Measurements from ENCODE around the gene RFXANK. TPM values are rescaled to one million over a fixed set of nuclear protein-coding genes. Genes with fewer than 3 reads are reported as not detected.

Gene RFXANK
- total RNA-seq, 4 donors from 2014 or later, result 36.2 to 46.6 (median 40.9) TPM

DNA sequence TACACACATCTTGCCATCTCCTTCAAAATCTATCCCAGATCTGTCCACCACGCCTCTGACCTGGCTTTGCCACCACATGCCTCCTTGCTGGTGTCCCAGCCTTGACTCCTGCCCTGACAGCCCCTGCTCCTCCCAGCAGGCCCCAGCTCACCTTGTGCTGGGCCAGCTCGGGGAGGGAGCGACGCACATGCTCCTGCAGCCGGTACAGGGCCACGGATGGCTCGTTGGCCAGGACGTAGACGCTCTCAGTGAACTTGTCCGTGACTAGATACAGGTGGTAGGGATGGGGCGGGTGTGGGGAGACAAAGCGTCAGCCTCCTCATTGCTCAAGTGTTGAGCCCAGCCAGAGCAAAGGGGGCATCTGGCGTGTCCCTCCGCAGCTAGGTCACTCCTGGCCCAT is 5.3 kb upstream of the RFXANK start:
- Histone ChIP-seq H3K9me3 (no peaks in the 10 kb centered on the region), H3K4me1 (peaks cover 0 to 30% (median 23%) of the 10 kb centered on the region in 3 donors), H3K36me3 (peaks cover 0 to 52% of the 10 kb centered on the region in 2 donors), H3K4me3 (no peak overlapping the region), H3K27ac (no peak overlapping the region), H3K27me3 (no peaks in the 10 kb centered on the region)
- no peak for TF ChIP-seq POLR2A (IDR thresholded peaks at IDR 0.05)
- TF ChIP-seq, protein P1, sequence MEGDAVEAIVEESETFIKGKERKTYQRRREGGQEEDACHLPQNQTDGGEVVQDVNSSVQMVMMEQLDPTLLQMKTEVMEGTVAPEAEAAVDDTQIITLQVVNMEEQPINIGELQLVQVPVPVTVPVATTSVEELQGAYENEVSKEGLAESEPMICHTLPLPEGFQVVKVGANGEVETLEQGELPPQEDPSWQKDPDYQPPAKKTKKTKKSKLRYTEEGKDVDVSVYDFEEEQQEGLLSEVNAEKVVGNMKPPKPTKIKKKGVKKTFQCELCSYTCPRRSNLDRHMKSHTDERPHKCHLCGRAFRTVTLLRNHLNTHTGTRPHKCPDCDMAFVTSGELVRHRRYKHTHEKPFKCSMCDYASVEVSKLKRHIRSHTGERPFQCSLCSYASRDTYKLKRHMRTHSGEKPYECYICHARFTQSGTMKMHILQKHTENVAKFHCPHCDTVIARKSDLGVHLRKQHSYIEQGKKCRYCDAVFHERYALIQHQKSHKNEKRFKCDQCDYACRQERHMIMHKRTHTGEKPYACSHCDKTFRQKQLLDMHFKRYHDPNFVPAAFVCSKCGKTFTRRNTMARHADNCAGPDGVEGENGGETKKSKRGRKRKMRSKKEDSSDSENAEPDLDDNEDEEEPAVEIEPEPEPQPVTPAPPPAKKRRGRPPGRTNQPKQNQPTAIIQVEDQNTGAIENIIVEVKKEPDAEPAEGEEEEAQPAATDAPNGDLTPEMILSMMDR (IDR thresholded peaks at IDR 0.05), result no peak
- no peak for TF ChIP-seq POLR2AphosphoS5 (IDR thresholded peaks at IDR 0.05)
- TF ChIP-seq EP300 (IDR thresholded peaks at IDR 0.05), result no peak
- WGBS, 2 donors (ENCODE audit: low coverage in 1 of 2), result 89% methylated on average over 5 of the region's 14 CpGs; no CpG with 5 or more reads in 1 of the 2 donors
- ATAC-seq, result no peak

DNA sequence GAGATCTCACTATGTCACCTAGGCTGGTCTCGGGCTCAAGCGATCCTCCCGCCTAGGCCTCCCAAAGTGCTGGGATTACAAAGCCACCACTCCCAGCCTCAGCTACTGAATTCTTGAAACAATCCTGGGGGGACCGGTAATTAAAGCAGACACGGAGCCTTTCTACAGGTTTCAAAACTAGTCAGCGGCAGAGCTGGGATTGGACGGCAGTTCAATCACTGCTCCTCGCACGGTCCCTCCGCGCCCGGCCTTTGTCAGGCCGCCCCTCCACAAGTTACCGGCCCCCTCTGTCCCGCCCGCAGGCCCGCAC is 335 bp upstream of the RFXANK start:
- peaks cover 0 to 56% (median 34%) of the 10 kb centered on the region in 3 donors for H3K4me1 ChIP-seq
- H3K9me3 ChIP-seq, result no peaks in the 10 kb centered on the region
- TF ChIP-seq EP300 (IDR thresholded peaks at IDR 0.05), result no peak
- no peak for TF ChIP-seq POLR2A (IDR thresholded peaks at IDR 0.05)
- TF ChIP-seq, protein P1 (IDR thresholded peaks at IDR 0.05), result no peak
- no peak for TF ChIP-seq POLR2AphosphoS5 (IDR thresholded peaks at IDR 0.05)
- H3K27ac ChIP-seq, result peak overlapping the region; percentile 94 to 100 (median 98)
- ATAC-seq, result no peak
- H3K4me3 ChIP-seq, result peak overlapping the region; percentile 81 to 86
- 0% methylated on average over 13 of the region's 17 CpGs; no CpG with 5 or more reads in 1 of the 2 donors for WGBS, 2 donors (ENCODE audit: low coverage in 1 of 2)
- H3K27me3 ChIP-seq, result no peaks in the 10 kb centered on the region
- H3K36me3 ChIP-seq, result peaks cover 0 to 19% of the 10 kb centered on the region in 2 donors

DNA sequence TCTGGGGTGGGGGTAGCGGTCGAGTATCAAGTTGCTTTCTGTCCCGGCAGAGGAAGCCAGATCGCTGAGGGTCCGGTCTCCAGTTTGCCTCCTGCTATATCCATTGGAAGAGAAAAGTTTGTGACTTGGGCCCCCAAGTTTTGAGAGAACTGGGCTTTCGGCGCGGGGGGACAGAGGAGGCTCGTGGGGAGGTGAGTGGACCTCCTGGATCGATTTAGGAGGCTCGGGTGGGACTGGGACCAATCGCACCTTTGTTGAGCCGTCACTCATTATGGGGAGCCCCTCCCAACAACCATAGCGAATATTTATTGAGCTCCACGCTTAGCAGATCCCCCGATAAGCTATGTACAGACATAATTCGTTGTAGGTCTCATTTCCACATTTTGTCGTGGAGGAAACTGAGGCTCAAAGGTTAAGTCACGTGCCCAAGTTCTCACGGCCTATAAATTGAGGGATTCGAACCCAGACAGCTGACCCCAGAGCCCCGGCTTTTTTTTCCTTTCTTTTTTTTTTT is 909 bp downstream of the RFXANK start:
- TF ChIP-seq POLR2A (IDR thresholded peaks at IDR 0.05) (no peak), POLR2AphosphoS5 (IDR thresholded peaks at IDR 0.05) (no peak), EP300 (IDR thresholded peaks at IDR 0.05) (no peak)
- TF ChIP-seq, protein P1 (IDR thresholded peaks at IDR 0.05), result no peak
- H3K36me3 ChIP-seq, result peaks cover 0 to 23% of the 10 kb centered on the region in 2 donors
- H3K9me3 ChIP-seq, result no peaks in the 10 kb centered on the region
- ATAC-seq, result no peak
- H3K4me3 ChIP-seq, result peak overlapping the region; percentile 81 to 86
- H3K27me3 ChIP-seq, result no peaks in the 10 kb centered on the region
- 1% methylated on average over 17 of the region's 22 CpGs; no CpG with 5 or more reads in 1 of the 2 donors for WGBS, 2 donors (ENCODE audit: low coverage in 1 of 2)
- H3K4me1 ChIP-seq, result peaks cover 0 to 56% (median 34%) of the 10 kb centered on the region in 3 donors
- peak overlapping the region; percentile 66 to 100 (median 96) for H3K27ac ChIP-seq

DNA sequence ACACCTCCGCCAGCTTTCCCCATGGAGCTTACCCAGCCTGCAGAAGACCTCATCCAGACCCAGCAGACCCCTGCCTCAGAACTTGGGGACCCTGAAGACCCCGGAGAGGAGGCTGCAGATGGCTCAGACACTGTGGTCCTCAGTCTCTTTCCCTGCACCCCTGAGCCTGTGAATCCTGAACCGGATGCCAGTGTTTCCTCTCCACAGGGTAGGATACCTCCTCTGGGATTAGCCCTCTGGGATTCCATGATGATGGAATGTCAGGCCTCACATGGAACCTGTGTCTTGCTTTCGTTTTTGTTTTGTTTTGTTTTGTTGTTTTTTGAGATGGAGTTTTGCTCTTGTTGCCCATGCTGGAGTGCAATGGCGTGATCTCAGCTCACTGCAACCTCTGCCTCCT is 1.9 kb downstream of the RFXANK start:
- Histone ChIP-seq H3K27ac (peak overlapping the region in 2 of 4 donors; percentile 94 to 99), H3K9me3 (no peaks in the 10 kb centered on the region), H3K4me1 (peaks cover 0 to 53% (median 34%) of the 10 kb centered on the region in 3 donors), H3K27me3 (no peaks in the 10 kb centered on the region), H3K36me3 (peaks cover 0 to 32% of the 10 kb centered on the region in 2 donors), H3K4me3 (peak overlapping the region in 1 of 2 donors; percentile 81)
- ATAC-seq, result no peak
- TF ChIP-seq POLR2A (IDR thresholded peaks at IDR 0.05) (no peak), EP300 (IDR thresholded peaks at IDR 0.05) (no peak), POLR2AphosphoS5 (IDR thresholded peaks at IDR 0.05) (no peak)
- TF ChIP-seq, protein P1 (IDR thresholded peaks at IDR 0.05), result no peak
- WGBS, 2 donors (ENCODE audit: low coverage in 1 of 2), result 49 to 63% methylated on average over 2 to 4 of the region's 5 CpGs

Measured in gastroesophageal sphincter (tissue), 4 donors.